ENCODE results near the gene LRRC36. TPM values are rescaled to one million over a fixed set of nuclear protein-coding genes. Genes with fewer than 3 reads are reported as not detected.

Gene LRRC36
- total RNA-seq, 3 donors from 2014 or later = not detected

DNA sequence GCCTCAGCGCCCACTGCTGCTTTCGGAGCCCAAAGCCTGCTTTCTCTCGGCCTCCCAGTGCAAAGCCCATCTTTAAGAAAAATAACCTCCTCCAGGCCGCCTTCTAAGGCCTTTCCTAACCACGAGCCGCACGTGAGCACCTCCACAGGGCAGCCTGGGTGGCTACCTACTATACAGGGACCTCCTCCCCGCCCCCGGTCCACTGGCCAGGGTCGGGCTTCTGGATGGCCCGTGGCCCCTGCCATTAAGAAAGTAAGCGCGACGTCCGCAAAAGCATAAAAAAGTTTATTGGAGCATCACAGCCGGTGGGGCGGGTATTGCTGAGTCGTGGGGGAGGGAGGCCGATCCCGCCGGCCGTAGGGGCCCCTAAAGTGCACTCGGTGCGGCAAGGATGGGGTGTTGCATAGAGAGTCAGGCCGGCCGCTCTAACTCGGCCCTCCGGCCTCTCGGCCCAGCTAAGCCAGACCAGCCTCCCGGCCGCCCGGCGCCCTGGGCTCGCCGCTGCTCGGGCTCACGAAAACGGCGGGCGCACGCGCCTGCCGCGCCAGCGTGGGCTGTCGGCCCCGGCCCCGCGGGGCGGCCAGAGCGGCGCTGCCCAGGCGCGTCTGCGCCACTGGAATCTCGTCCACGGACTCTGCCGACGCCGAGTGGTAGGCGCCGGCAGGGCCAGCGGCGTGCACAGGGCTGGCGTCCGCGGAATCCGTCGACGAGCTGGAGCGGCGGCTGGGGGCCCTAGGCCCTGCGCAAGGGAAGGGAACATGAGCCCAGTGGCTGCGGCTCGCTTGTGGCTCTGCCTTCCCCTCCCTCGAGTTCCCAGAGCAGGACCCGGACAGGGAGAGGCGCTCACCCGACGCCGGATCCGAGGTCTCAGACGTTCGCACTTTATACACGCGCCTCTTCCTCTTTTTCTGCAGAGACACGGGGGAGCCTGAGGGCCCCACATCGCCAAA, 67.8 kb downstream of the LRRC36 start:
- DNase-seq (no peak), ATAC-seq (peak in 1 of 2 donors; percentile 5)
- H3K4me3 Mint-ChIP-seq = peak overlapping the region; percentile 67
- H3K36me3 Mint-ChIP-seq (ENCODE audit: insufficient read depth) = no peaks in the 10 kb centered on the region
- H3K9me3 Mint-ChIP-seq = no peaks in the 10 kb centered on the region
- H3K27me3 Mint-ChIP-seq (ENCODE audit: low read depth) = peaks cover 41% of the 10 kb centered on the region
- H3K4me1 Mint-ChIP-seq (ENCODE audit: low read depth) = peaks cover 10% of the 10 kb centered on the region

DNA sequence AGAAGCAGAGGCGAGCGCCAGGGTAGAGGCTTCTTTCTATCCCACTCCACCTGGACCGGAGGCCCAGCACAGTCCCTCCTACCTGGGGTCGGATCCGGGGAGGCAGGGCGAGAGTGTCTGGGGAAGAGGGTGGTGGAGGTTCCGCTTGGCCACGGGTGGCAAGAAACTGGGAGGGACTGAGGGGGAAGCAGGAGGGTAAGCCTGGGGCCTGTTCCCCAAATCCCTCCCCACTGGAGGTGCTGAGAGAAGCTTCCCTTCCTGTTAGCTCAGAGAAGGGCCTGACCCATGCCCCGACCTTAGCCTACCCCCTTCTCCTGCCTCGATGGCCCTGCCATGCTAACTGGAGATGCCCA, 68.5 kb downstream of the LRRC36 start:
- ATAC-seq (no peak), DNase-seq (no peak)
- Mint-ChIP-seq H3K27me3 (ENCODE audit: low read depth) (peaks cover 41% of the 10 kb centered on the region), H3K4me3 (no peak overlapping the region), H3K9me3 (no peaks in the 10 kb centered on the region), H3K36me3 (ENCODE audit: insufficient read depth) (no peaks in the 10 kb centered on the region), H3K4me1 (ENCODE audit: low read depth) (peaks cover 10% of the 10 kb centered on the region)

- Mint-ChIP-seq H3K9me3 (no peaks in the 10 kb centered on the region), H3K4me3 (no peak overlapping the region), H3K27me3 (ENCODE audit: low read depth) (peaks cover 41% of the 10 kb centered on the region), H3K4me1 (ENCODE audit: low read depth) (peaks cover 10% of the 10 kb centered on the region), H3K36me3 (ENCODE audit: insufficient read depth) (no peaks in the 10 kb centered on the region)
- DNase-seq (no peak), ATAC-seq (no peak)
Observed at GRCh38 chr16:67395458-67396158, 69.0 kb downstream of the LRRC36 start.

GRCh38 chr16:67396159-67397035, 69.8 kb downstream of the LRRC36 start:
- Mint-ChIP-seq H3K36me3 (ENCODE audit: insufficient read depth) (no peaks in the 10 kb centered on the region), H3K4me1 (ENCODE audit: low read depth) (peaks cover 10% of the 10 kb centered on the region), H3K27me3 (ENCODE audit: low read depth) (peaks cover 40% of the 10 kb centered on the region), H3K4me3 (no peak overlapping the region), H3K9me3 (no peaks in the 10 kb centered on the region)
- no peak for DNase-seq
- ATAC-seq = no peak

GRCh38 chr16:67397036-67397801, 70.6 kb downstream of the LRRC36 start:
- no peaks in the 10 kb centered on the region for H3K9me3 Mint-ChIP-seq
- peaks cover 36% of the 10 kb centered on the region for H3K27me3 Mint-ChIP-seq (ENCODE audit: low read depth)
- DNase-seq = no peak
- no peaks in the 10 kb centered on the region for H3K36me3 Mint-ChIP-seq (ENCODE audit: insufficient read depth)
- no peak overlapping the region for H3K4me3 Mint-ChIP-seq
- no peak for ATAC-seq
- H3K4me1 Mint-ChIP-seq (ENCODE audit: low read depth) = peaks cover 10% of the 10 kb centered on the region

DNA sequence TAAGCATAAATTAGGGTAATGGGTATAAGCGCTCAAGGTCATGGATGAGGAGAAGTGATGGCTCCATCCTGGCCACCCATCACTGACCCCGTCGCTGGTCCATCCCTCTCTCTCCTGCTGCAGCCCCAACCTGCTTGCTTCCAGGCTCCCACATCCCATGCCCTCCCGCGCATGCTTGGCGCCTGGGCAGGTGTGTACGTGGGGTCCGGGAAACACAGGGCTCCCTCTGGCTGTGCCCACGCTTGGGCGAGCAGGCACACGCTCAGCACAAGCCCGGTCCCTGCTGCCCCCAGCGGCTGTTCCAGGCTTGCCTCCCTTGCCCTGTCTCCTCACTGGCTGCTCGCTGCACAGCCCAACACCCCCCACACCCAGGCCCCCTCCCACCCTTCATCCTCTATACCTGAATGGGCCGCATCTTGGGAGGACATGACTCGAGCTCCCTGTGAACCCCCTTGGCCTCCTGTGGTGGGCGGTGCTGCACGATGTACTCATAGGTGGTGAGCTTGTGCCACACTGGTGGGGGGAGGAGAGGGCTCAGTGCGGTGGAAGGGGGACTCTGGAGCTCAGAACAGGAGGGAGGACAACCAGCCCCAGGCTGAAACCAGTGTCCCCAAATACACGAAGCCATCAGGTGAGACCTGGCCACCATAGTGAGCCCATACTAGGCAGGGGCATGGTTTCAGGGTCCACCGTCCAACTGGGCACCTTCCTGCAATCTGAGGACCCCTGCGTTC, 71.4 kb downstream of the LRRC36 start:
- no peak overlapping the region for H3K4me3 Mint-ChIP-seq
- DNase-seq (no peak), ATAC-seq (no peak)
- peaks cover 35% of the 10 kb centered on the region for H3K27me3 Mint-ChIP-seq (ENCODE audit: low read depth)
- no peaks in the 10 kb centered on the region for H3K9me3 Mint-ChIP-seq
- no peaks in the 10 kb centered on the region for H3K36me3 Mint-ChIP-seq (ENCODE audit: insufficient read depth)
- H3K4me1 Mint-ChIP-seq (ENCODE audit: low read depth) = peaks cover 10% of the 10 kb centered on the region

- DNase-seq (no peak), ATAC-seq (no peak)
- Mint-ChIP-seq H3K36me3 (ENCODE audit: insufficient read depth) (no peaks in the 10 kb centered on the region), H3K4me3 (no peak overlapping the region), H3K27me3 (ENCODE audit: low read depth) (peaks cover 36% of the 10 kb centered on the region), H3K4me1 (ENCODE audit: low read depth) (peaks cover 8% of the 10 kb centered on the region), H3K9me3 (no peaks in the 10 kb centered on the region)
Observed at GRCh38 chr16:67398546-67399217, 72.1 kb downstream of the LRRC36 start.

GRCh38 chr16:67399218-67399733, 72.7 kb downstream of the LRRC36 start:
- no peaks in the 10 kb centered on the region for H3K9me3 Mint-ChIP-seq
- peaks cover 30% of the 10 kb centered on the region for H3K27me3 Mint-ChIP-seq (ENCODE audit: low read depth)
- peak; percentile 79 to 82 for ATAC-seq
- DNase-seq = peak; percentile 33
- no peak overlapping the region for H3K4me3 Mint-ChIP-seq
- no peaks in the 10 kb centered on the region for H3K36me3 Mint-ChIP-seq (ENCODE audit: insufficient read depth)
- H3K4me1 Mint-ChIP-seq (ENCODE audit: low read depth) = peaks cover 3% of the 10 kb centered on the region

DNA sequence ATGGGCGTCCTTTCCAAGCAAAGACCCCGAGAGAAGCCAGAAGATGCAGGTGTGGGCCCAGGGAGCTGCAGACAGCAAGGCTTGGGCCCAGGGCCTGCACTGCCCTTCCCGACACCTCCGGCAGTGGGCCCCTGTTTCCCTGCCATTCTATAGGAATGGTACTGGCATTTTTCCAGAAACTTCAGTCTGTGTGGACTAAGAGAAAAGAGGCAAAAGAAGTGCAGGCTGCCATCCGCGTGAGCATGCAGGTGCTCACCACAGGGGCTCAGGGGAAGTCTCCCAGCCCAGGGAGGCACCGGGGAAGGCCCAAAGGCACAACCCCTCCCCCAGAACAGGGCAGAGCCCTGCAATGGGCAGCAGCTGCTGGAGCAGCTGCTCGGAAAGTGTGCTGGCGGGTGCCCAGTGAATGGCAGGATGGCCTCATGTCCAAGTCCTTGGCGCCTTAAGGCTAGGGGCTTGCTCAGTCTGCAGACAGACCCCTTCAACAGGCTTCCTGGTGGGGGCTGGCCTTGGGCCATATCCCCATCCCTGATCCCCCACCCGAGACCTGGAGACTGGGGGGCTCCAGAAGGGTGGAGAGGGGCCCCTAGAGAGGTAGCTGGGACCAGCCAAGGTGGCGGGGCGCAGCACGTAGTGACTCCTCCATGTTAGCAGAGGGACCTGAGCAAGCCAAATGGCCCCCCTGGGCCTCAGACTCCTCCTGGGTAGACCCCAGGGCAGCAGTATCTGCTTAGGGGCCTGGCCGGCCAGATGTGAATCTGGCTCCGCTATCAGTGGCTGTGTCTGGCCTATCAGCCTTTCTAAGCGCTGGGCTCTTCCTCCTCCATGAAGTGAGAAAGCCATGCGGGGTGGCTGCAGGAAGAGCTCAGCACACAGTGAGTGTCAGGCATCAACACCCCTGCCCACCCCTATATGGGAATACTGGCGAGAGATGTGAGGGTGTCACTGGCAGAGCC, 73.4 kb downstream of the LRRC36 start:
- Mint-ChIP-seq H3K27me3 (ENCODE audit: low read depth) (peaks cover 27% of the 10 kb centered on the region), H3K9me3 (no peaks in the 10 kb centered on the region), H3K36me3 (ENCODE audit: insufficient read depth) (no peaks in the 10 kb centered on the region), H3K4me1 (ENCODE audit: low read depth) (peaks cover 2% of the 10 kb centered on the region), H3K4me3 (no peak overlapping the region)
- DNase-seq (no peak), ATAC-seq (no peak)

- ATAC-seq = no peak
- no peak overlapping the region for H3K4me3 Mint-ChIP-seq
- H3K27me3 Mint-ChIP-seq (ENCODE audit: low read depth) = peaks cover 18% of the 10 kb centered on the region
- DNase-seq = no peak
- no peaks in the 10 kb centered on the region for H3K9me3 Mint-ChIP-seq
- no peaks in the 10 kb centered on the region for H3K36me3 Mint-ChIP-seq (ENCODE audit: insufficient read depth)
- H3K4me1 Mint-ChIP-seq (ENCODE audit: low read depth) = no peaks in the 10 kb centered on the region
Observed at GRCh38 chr16:67400901-67401300, 74.3 kb downstream of the LRRC36 start.

DNA sequence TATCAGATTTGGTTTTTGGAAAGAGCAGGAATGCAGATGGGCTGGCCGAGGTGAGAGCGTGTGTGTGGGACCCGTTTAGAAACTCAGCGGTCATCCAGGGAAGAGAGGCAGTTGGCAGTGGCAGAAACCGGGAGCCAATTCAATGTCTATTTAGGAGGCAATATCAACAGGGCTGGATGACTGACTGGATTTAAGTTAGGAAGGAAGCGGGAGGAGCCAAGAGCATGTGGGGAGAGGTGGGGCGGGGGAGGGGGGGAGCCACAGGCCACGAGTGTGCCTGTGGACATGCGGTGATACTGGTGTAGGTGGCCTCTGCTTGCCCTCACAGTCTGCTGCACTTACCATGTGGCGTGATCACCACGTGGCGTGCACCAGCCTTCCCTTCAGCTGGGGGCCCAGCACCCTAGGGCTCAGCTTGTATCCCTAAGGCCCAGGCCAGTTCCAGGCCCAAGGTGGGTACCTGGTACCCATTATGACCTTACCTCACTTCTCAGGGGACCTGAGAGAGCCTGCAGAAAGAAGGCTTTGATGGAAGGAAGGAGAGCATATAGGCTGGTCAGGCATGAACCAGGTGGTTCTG, 77.5 kb downstream of the LRRC36 start:
- ATAC-seq (no peak), DNase-seq (no peak)
- H3K27me3 Mint-ChIP-seq (ENCODE audit: low read depth) = peaks cover 15% of the 10 kb centered on the region
- no peaks in the 10 kb centered on the region for H3K4me1 Mint-ChIP-seq (ENCODE audit: low read depth)
- H3K9me3 Mint-ChIP-seq = no peaks in the 10 kb centered on the region
- H3K36me3 Mint-ChIP-seq (ENCODE audit: insufficient read depth) = no peaks in the 10 kb centered on the region
- H3K4me3 Mint-ChIP-seq = no peak overlapping the region

Data from activated T-cell treated with anti-CD3 and anti-CD28 coated beads, Interleukin-2, amount 50 U/mL, for 4 hours (primary cell).